Measurements from ENCODE around the gene SNAP23.

DNA sequence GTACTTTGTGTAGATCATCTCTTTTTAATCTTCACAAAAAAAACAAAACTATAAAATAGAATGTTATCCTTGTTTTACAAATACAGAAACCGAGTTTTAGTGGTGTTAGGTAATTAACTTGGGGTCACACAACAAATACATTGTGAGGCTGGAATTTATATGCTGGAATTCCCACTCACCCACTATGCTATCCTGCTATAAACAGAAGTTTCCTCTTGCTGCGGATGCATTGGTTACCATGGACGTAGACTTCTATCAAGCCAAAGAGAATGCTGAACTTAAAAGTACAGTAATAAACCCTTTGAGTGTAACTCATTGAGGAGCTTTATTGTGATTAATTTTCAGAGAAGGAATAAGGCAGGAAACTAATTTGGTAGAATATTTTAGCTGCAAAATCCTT lies 9.2 kb downstream of the SNAP23 start:
- no peak for TF ChIP-seq YY1 (IDR thresholded peaks at IDR 0.05; ENCODE audit: insufficient read depth, insufficient read length)
- no peak for TF ChIP-seq ZNF274 (IDR thresholded peaks at IDR 0.05; ENCODE audit: low read depth, low read length)
- TF ChIP-seq SUZ12 (IDR thresholded peaks at IDR 0.05; ENCODE audit: extremely low read depth, insufficient read depth, insufficient read length): no peak

Data from NT2/D1 (cell line).